ENCODE results near the gene ADAMTS7. TPM values are rescaled to one million over a fixed set of nuclear protein-coding genes. Genes with fewer than 3 reads are reported as not detected.

Gene ADAMTS7
- total and polyA plus RNA-seq, 2 of the 8 experiments (the other 6 are each of a cell fraction or from before 2014, with no cell fraction given): 27.9 to 45.2 TPM

GRCh38 chr15:78859971-78860719 lies 48.9 kb upstream of the ADAMTS7 start (continued):
- TF ChIP-seq ATF3 (IDR thresholded peaks at IDR 0.05; ENCODE audit: insufficient read depth, low read depth, low read length) (no peak), GTF2F1 (IDR thresholded peaks at IDR 0.05; ENCODE audit: borderline replicate concordance, low read depth, low read length) (no peak), JUND (IDR thresholded peaks at IDR 0.05; ENCODE audit: low read length) (no peak), TEAD4 (IDR thresholded peaks at IDR 0.05; ENCODE audit: low read depth, low read length) (peak; percentile 33; the same call in 1 of the 2 replicates), BACH1 (IDR thresholded peaks at IDR 0.05; ENCODE audit: low read length) (no peak), GABPA (IDR thresholded peaks at IDR 0.05; ENCODE audit: borderline replicate concordance, insufficient read depth, low read length) (no peak), ASH2L (IDR thresholded peaks at IDR 0.05; ENCODE audit: low read length) (peak; percentile 90), POU5F1 (IDR thresholded peaks at IDR 0.05; ENCODE audit: low read depth, low read length) (peak; percentile 69), CBX8 (IDR thresholded peaks at IDR 0.05; ENCODE audit: borderline replicate concordance, low read depth, low read length) (no peak), CHD2 (IDR thresholded peaks at IDR 0.05; ENCODE audit: low read length) (no peak), TAF1 (IDR thresholded peaks at IDR 0.05; ENCODE audit: low read depth, low read length) (peak; percentile 87), HDAC2 (IDR thresholded peaks at IDR 0.05; ENCODE audit: borderline replicate concordance in 1 of 2, low read depth in 2 of 2, low read length in 2 of 2) (0 out of 4 replicates have a peak, but pooled peaks of 1 of the 2 experiments have one; percentile 55), USF2 (IDR thresholded peaks at IDR 0.05; ENCODE audit: low read length) (no peak), EP300 (IDR thresholded peaks at IDR 0.05; ENCODE audit: borderline replicate concordance in 1 of 2, low read depth in 2 of 2, low read length in 2 of 2) (no peak), CHD1 (IDR thresholded peaks at IDR 0.05; ENCODE audit: low read depth, low read length) (no peak), SIX5 (IDR thresholded peaks at IDR 0.05; ENCODE audit: low read depth, low read length) (no peak)
- TF ChIP-seq, protein P1, sequence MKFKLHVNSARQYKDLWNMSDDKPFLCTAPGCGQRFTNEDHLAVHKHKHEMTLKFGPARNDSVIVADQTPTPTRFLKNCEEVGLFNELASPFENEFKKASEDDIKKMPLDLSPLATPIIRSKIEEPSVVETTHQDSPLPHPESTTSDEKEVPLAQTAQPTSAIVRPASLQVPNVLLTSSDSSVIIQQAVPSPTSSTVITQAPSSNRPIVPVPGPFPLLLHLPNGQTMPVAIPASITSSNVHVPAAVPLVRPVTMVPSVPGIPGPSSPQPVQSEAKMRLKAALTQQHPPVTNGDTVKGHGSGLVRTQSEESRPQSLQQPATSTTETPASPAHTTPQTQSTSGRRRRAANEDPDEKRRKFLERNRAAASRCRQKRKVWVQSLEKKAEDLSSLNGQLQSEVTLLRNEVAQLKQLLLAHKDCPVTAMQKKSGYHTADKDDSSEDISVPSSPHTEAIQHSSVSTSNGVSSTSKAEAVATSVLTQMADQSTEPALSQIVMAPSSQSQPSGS (IDR thresholded peaks at IDR 0.05; ENCODE audit: low read length): no peak
- TF ChIP-seq, protein P2, sequence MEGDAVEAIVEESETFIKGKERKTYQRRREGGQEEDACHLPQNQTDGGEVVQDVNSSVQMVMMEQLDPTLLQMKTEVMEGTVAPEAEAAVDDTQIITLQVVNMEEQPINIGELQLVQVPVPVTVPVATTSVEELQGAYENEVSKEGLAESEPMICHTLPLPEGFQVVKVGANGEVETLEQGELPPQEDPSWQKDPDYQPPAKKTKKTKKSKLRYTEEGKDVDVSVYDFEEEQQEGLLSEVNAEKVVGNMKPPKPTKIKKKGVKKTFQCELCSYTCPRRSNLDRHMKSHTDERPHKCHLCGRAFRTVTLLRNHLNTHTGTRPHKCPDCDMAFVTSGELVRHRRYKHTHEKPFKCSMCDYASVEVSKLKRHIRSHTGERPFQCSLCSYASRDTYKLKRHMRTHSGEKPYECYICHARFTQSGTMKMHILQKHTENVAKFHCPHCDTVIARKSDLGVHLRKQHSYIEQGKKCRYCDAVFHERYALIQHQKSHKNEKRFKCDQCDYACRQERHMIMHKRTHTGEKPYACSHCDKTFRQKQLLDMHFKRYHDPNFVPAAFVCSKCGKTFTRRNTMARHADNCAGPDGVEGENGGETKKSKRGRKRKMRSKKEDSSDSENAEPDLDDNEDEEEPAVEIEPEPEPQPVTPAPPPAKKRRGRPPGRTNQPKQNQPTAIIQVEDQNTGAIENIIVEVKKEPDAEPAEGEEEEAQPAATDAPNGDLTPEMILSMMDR (IDR thresholded peaks at IDR 0.05; ENCODE audit: control extremely low read depth in 1 of 3, insufficient read depth in 1 of 3, low read depth in 1 of 3, low read length in 3 of 3): peak; percentile 30 to 41 (median 33); a peak in 3 of 4 replicates

Measured in H1 (cell line).